LNCAP (cell line): Measurements from ENCODE around the gene BCL2L11.

Experiments used
- TF ChIP-seq, protein P1 (sequence below): fragments of 450-650 bp; IDR thresholded peaks from 2 replicates; pipeline ENCODE4 v1.5.1; 2017; ENCODE audit warnings: mild to moderate bottlenecking

BCL2L11 gene

DNA sequence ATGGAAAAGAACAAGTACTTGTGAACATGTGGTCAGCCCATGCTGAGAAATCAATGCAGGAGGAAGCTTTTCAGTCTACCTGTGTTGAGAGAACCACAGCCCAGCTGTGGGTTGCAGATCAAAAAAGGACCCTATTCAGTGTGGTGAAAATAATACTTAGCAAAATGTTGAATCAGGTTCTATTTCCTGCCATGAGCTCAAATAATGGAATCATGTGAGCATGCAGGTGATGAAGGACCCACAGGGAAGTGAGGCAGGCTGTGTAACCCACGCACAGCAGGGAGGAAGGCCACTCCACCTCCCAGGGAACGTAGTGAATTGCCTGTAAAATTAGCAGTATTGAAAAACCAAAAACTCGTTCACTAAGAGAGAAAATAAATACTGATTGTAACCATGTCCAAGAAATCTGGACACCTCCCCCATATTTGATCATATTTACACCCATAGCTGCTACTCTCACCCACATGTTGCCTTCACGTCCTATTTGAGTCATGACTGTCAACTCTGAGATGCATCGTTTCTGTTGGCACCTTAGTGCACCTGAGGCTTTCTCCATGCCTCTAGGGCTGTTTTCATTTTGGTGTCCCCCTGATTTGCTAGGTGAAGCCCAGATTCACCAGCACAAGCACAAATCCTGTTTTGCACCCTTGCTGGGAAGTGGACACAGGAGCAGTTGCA, 20.5 kb upstream of the BCL2L11 start:
- TF ChIP-seq, protein P1, sequence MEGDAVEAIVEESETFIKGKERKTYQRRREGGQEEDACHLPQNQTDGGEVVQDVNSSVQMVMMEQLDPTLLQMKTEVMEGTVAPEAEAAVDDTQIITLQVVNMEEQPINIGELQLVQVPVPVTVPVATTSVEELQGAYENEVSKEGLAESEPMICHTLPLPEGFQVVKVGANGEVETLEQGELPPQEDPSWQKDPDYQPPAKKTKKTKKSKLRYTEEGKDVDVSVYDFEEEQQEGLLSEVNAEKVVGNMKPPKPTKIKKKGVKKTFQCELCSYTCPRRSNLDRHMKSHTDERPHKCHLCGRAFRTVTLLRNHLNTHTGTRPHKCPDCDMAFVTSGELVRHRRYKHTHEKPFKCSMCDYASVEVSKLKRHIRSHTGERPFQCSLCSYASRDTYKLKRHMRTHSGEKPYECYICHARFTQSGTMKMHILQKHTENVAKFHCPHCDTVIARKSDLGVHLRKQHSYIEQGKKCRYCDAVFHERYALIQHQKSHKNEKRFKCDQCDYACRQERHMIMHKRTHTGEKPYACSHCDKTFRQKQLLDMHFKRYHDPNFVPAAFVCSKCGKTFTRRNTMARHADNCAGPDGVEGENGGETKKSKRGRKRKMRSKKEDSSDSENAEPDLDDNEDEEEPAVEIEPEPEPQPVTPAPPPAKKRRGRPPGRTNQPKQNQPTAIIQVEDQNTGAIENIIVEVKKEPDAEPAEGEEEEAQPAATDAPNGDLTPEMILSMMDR, result no peak

DNA sequence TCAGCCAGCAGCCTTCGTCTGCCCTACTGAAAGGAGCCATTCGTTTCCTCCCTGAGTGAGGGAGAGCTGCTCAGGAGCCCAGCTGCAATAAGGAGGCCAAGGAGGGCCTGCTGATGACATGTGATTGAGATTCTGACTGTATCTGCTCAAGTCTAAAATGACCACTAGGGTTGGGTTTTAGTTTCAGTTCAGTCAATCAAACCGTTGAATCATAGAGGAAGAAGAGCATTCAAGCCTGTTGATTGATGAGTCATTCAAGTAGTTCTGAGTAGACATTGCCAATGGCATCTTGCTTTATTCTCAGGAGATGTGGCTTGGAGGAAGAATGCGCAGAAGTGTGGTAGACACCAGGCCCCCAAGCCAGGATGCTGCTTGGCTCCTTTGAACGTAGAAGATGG, 19.9 kb upstream of the BCL2L11 start:
- TF ChIP-seq, protein P1, result no peak

DNA sequence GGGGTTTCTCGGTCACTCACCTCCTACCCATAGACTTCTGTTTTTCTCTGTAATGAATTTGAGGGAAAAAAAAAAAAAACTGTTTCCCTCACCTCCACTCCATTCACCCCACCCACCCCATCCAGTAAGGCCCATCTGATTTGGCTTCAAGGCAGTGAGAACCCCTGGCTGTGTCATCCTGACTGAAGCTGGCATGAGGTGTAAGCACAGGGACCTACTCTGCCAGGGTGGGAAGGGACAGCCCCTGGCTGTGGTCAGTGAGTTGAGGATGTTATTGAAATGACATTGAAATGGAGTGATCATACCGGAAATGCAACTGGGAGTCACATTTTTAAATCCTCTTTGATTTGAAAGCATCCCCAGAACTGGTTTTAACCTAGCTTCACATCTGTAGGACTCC, 19.1 kb upstream of the BCL2L11 start:
- TF ChIP-seq, protein P1, result no peak

DNA sequence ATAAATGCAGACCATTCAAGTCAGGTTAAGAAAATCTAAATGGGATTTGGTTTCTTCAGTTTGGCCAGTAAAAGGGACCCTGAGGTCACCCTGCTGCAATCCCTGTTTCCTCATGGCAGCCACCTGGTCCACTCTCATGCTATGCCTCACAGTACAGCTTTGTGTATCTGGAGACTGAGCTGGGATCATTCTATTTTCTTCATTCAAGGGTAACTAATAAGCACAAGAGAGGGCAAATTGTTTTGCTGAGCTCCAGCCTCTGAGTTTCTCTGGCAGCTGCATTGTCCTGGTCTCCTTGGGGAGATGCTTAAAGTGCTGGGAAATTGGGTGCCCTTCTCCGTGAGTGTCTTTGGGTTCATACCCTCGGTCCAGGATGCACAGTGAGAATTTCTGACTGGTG, 18.5 kb upstream of the BCL2L11 start:
- TF ChIP-seq, protein P1, result no peak

DNA sequence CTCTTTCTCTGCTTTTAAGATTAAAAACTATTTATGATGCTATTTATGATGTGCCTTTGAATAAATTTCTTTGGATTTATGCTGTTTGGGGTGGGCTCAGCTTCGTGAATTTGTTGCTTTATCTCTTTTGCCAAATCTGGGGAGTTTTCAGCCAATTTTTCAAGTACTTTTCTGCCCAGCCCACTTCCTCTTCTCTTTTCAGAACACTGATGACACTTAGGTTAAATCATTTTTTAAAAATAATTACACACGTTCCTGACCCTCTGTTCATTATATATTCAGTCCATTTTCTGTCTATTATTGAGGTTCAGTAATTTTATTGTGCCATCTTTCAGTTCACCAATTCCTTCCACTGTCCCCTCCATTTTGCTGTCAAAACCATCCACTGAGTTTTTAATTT, 14.8 kb upstream of the BCL2L11 start:
- TF ChIP-seq, protein P1, result no peak

DNA sequence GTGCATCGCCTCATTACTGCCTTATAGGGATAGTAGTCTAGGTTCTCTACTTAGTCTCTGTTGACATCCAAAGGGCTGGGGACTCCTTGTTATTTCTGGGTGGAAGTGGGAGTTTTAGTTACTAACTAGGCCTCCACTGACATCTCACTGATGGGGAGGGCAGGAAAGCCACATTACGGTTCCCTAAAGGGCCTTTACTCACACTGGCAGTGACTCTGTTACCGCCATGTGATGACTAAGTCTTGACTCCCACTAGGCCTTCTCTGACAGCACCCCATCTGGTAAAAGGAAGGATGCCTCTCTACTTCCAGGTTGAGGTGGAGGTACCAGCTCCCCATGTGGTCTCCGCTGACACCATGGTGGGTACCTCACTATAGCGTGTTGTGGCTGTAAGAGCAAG, 14.0 kb upstream of the BCL2L11 start:
- TF ChIP-seq, protein P1, result no peak

DNA sequence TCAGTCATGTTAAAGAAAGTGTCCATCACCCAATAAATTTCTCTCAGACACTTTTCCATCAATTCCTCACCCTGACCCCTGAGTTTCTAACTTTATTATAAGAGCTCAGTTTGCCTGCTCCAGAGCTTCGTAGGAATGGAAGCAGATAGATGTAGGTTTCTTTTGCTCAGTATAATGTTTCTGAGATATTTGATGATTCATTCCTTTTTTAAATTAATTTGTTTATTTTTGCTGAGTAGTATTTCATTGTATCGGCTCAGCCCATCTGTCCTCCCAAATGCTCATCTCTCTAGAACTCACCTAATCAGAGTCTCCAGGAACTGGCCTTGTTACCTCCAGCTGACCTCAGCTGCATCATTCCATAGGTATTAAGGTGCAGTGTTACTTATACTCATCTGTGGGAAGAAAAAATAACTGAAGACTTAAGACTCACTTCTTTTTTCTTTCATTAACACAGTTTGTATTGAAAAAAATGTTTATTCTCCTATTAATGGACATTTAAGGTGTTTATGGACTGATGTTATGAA, 11.9 kb upstream of the BCL2L11 start:
- TF ChIP-seq, protein P1, result no peak
